AG09319 (cell line): Measurements from ENCODE around the gene SLC10A2.

Source experiments
- DNase-seq: peaks from one replicate; pipeline ENCODE4 v3.0.0-alpha.2; 2010; ENCODE audit warnings: low read depth; ENCODE audit errors: extremely low read depth
- CTCF ChIP-seq: IDR thresholded peaks from 2 replicates; pipeline ENCODE4 v1.5.1; 2011; ENCODE audit warnings: low read depth, mild to moderate bottlenecking, inconsistent platforms, low read length, moderate library complexity

The SLC10A2 gene

GRCh38 chr13:103029798-103030197 lies 36.4 kb downstream of the SLC10A2 start:
- DNase-seq, result no peak
- no peak for TF ChIP-seq CTCF

GRCh38 chr13:103022336-103022735 lies 43.9 kb downstream of the SLC10A2 start:
- no peak for DNase-seq
- no peak for TF ChIP-seq CTCF

GRCh38 chr13:103018556-103018955 lies 47.7 kb downstream of the SLC10A2 start:
- DNase-seq, result no peak
- TF ChIP-seq CTCF, result no peak

- no peak for DNase-seq
- no peak for TF ChIP-seq CTCF
These were observed 53.6 kb downstream of the SLC10A2 start for GRCh38 chr13:103012646-103013045.

- no peak for TF ChIP-seq CTCF
- DNase-seq, result no peak
These were observed 57.0 kb downstream of the SLC10A2 start for GRCh38 chr13:103009051-103009840.

GRCh38 chr13:103007427-103007762 lies 58.8 kb downstream of the SLC10A2 start:
- no peak for DNase-seq
- no peak for TF ChIP-seq CTCF

- no peak for DNase-seq
- TF ChIP-seq CTCF, result no peak
These were observed 59.4 kb downstream of the SLC10A2 start for GRCh38 chr13:103006641-103007426.
